ENCODE data around the gene RIMS3.

RIMS3 gene

GRCh38 chr1:40653851-40654537 lies 11.5 kb downstream of the RIMS3 start:
- DNase-seq (ENCODE audit: low spot score), result no peak

- DNase-seq (ENCODE audit: low spot score), result no peak
Observed at GRCh38 chr1:40652979-40653378, 12.5 kb downstream of the RIMS3 start.

- DNase-seq (ENCODE audit: low spot score), result no peak
Observed at GRCh38 chr1:40652468-40652867, 13.0 kb downstream of the RIMS3 start.

- no peak for DNase-seq (ENCODE audit: low spot score)
Observed at GRCh38 chr1:40651138-40651857, 14.2 kb downstream of the RIMS3 start.

- DNase-seq (ENCODE audit: low spot score), result no peak
Observed at GRCh38 chr1:40650075-40650474, 15.4 kb downstream of the RIMS3 start.

- no peak for DNase-seq (ENCODE audit: low spot score)
Observed at GRCh38 chr1:40649592-40649930, 15.9 kb downstream of the RIMS3 start.

GRCh38 chr1:40648928-40649591 lies 16.4 kb downstream of the RIMS3 start:
- DNase-seq (ENCODE audit: low spot score), result no peak

- DNase-seq (ENCODE audit: low spot score), result no peak
Observed at GRCh38 chr1:40648200-40648599, 17.3 kb downstream of the RIMS3 start.

- DNase-seq (ENCODE audit: low spot score), result no peak
Observed at GRCh38 chr1:40646315-40646714, 19.2 kb downstream of the RIMS3 start.

- no peak for DNase-seq (ENCODE audit: low spot score)
Observed at GRCh38 chr1:40645118-40645680, 20.3 kb downstream of the RIMS3 start.

- no peak for DNase-seq (ENCODE audit: low spot score)
Observed at GRCh38 chr1:40641601-40642242, 23.8 kb downstream of the RIMS3 start.

GRCh38 chr1:40640314-40641076 lies 25.0 kb downstream of the RIMS3 start:
- DNase-seq (ENCODE audit: low spot score), result no peak

- DNase-seq (ENCODE audit: low spot score), result no peak
Observed at GRCh38 chr1:40638097-40639036, 27.1 kb downstream of the RIMS3 start.

- DNase-seq (ENCODE audit: low spot score), result no peak
Observed at GRCh38 chr1:40637470-40638007, 27.9 kb downstream of the RIMS3 start.

- DNase-seq (ENCODE audit: low spot score), result no peak
Observed at GRCh38 chr1:40636777-40637176, 28.7 kb downstream of the RIMS3 start.

- DNase-seq (ENCODE audit: low spot score), result no peak
Observed at GRCh38 chr1:40635763-40636500, 29.6 kb downstream of the RIMS3 start.

GRCh38 chr1:40634901-40635655 lies 30.4 kb downstream of the RIMS3 start:
- no peak for DNase-seq (ENCODE audit: low spot score)

GRCh38 chr1:40633931-40634376 lies 31.5 kb downstream of the RIMS3 start:
- no peak for DNase-seq (ENCODE audit: low spot score)

GRCh38 chr1:40633523-40633922 lies 32.0 kb downstream of the RIMS3 start:
- DNase-seq (ENCODE audit: low spot score), result no peak
